SU-DHL-6 (cell line): ENCODE data around the gene COPS8.

Experiments
- CTCF ChIP-seq: fragments of 200-600 bp; sonication (generic); IDR thresholded peaks from one replicate; pipeline ENCODE4 v1.5.1; 2017; ENCODE audit warnings: antibody characterized with exemption, mild to moderate bottlenecking, low read length, moderate library complexity; ENCODE audit not compliant: insufficient read depth, poor library complexity, severe bottlenecking
- EZH2phosphoT487 ChIP-seq: fragments of 200-600 bp; sonication (generic), shearing (Covaris generic); conservative IDR thresholded peaks from 2 replicates; pipeline ENCODE4 v1.6.1; 2018; ENCODE audit warnings: mild to moderate bottlenecking, antibody characterized with exemption, low read length, moderate library complexity, mixed read lengths

GRCh38 chr2:237147317-237147716 is 61.6 kb downstream of the COPS8 start:
- no peak for TF ChIP-seq CTCF
- TF ChIP-seq EZH2phosphoT487 = no peak
